Measurements from ENCODE around the gene SV2B. TPM values are rescaled to one million over a fixed set of nuclear protein-coding genes. Genes with fewer than 3 reads are reported as not detected.

SV2B gene
- total RNA-seq, 5 donors from 2014 or later (not counting 1 experiment from before 2014, with no cell fraction given): 0.03 to 0.13 (median 0.09) TPM; not detected in 2

- CTCF ChIA-PET: interaction anchor here in 1 of 2 donors (0.7 kb wide), 1 partner anchor 250 kb away, joined by 3 read pairs; no protein-coding TSS in a partner anchor
- Histone ChIP-seq H3K27me3 (replicated peaks in 1 of 2; ENCODE audit: control insufficient read depth in 2 of 2, extremely low read depth in 1 of 2, insufficient read depth in 2 of 2, low read length in 1 of 2) (no peaks in the 10 kb centered on the region), H3K4me3 (ENCODE audit: control insufficient read depth in 1 of 2, extremely low read depth in 1 of 2, low read length in 1 of 2) (no peak overlapping the region), H3K4me1 (ENCODE audit: control insufficient read depth in 1 of 2, extremely low read depth in 1 of 2, insufficient read depth in 2 of 2, low read length in 2 of 2) (peaks cover 37 to 47% of the 10 kb centered on the region in 2 experiments), H3K9me3 (no peaks in the 10 kb centered on the region), H3K36me3 (ENCODE audit: control insufficient read depth in 2 of 2, extremely low read depth in 1 of 2, insufficient read depth in 1 of 2, low read length in 1 of 2) (no peaks in the 10 kb centered on the region), H3K27ac (ENCODE audit: low read length) (no peak overlapping the region)
- peak in 2 of 35 experiments; percentile 16 to 42 for DNase-seq
- Mint-ChIP-seq H3K4me1 (peaks cover 70 to 90% (median 74%) of the 10 kb centered on the region in 3 donors), H3K27ac (peak overlapping the region; percentile 84 to 88), H3K9me3 (peaks cover 0 to 3% (median 3%) of the 10 kb centered on the region in 3 donors), H3K27me3 (peaks cover 0 to 3% of the 10 kb centered on the region in 2 donors), H3K4me3 (peak overlapping the region in 2 of 3 donors; percentile 31 to 42), H3K36me3 (no peaks in the 10 kb centered on the region)
- WGBS (ENCODE audit: insufficient coverage): 60% methylated on average over 1 of the region's 7 CpGs
- POLR2A ChIA-PET: no interaction called here
- ATAC-seq (replicated peaks in 1 of 4): peak; percentile 32 to 51 (median 44)
Measured at GRCh38 chr15:91316126-91316525, 216.1 kb downstream of the SV2B start.

- Histone ChIP-seq H3K27me3 (replicated peaks in 1 of 2; ENCODE audit: control insufficient read depth in 2 of 2, extremely low read depth in 1 of 2, insufficient read depth in 2 of 2, low read length in 1 of 2) (no peaks in the 10 kb centered on the region), H3K4me3 (ENCODE audit: control insufficient read depth in 1 of 2, extremely low read depth in 1 of 2, low read length in 1 of 2) (no peak overlapping the region), H3K9me3 (no peaks in the 10 kb centered on the region), H3K27ac (ENCODE audit: low read length) (peak overlapping the region; percentile 66), H3K4me1 (ENCODE audit: control insufficient read depth in 1 of 2, extremely low read depth in 1 of 2, insufficient read depth in 2 of 2, low read length in 2 of 2) (peaks cover 26 to 32% of the 10 kb centered on the region in 2 experiments), H3K36me3 (ENCODE audit: control insufficient read depth in 2 of 2, extremely low read depth in 1 of 2, insufficient read depth in 1 of 2, low read length in 1 of 2) (no peaks in the 10 kb centered on the region)
- peaks cover 0 to under 1% (median 0%) of the 10 kb centered on the region in 3 donors for H3K9me3 Mint-ChIP-seq
- peak overlapping the region; percentile 91 to 95 for H3K27ac Mint-ChIP-seq
- no peaks in the 10 kb centered on the region for H3K36me3 Mint-ChIP-seq
- peak overlapping the region in 1 of 3 donors; percentile 54 for H3K4me3 Mint-ChIP-seq
- ChIA-PET POLR2A (no interaction called here), CTCF (interaction anchor here in 1 of 2 donors (1.1 kb wide), 1 partner anchor 9 kb away, joined by 3 read pairs; no protein-coding TSS in a partner anchor)
- DNase-seq (no peak), ATAC-seq (replicated peaks in 1 of 4) (no peak)
- H3K27me3 Mint-ChIP-seq: no peaks in the 10 kb centered on the region
- H3K4me1 Mint-ChIP-seq: peaks cover 47 to 79% (median 50%) of the 10 kb centered on the region in 3 donors
- no CpG with 5 or more reads among the region's 3 CpGs for WGBS (ENCODE audit: insufficient coverage)
Measured at GRCh38 chr15:91318516-91318915, 218.5 kb downstream of the SV2B start.

DNA sequence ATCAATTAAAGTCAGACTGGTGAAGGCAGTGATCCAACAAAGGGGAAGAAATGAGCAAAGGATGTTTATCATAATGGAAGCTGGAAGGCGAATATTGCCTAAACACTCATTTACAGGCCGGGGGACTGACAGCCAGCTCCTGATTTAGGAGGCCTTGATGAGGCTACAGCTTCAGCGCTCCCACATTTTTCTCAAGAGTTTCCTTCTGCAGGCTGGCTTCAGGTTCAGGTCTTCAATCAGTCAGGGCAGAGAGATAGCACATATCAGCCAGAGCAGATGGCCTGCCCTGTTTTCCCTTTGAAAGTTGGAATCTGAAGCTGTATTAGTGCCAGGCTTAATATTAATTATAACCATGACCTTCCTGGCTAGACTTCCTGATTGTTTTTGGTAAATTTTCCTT lies 218.9 kb downstream of the SV2B start:
- ChIA-PET CTCF (interaction anchor here (0.5 to 1.1 kb wide), 2 partner anchors 10 to 957 kb away, joined by 3 to 4 read pairs; no protein-coding TSS in a partner anchor), POLR2A (no interaction called here)
- DNase-seq: no peak
- H3K4me3 Mint-ChIP-seq: peak overlapping the region in 1 of 3 donors; percentile 54
- peak overlapping the region; percentile 91 to 95 for H3K27ac Mint-ChIP-seq
- H3K4me1 Mint-ChIP-seq: peaks cover 47 to 78% (median 48%) of the 10 kb centered on the region in 3 donors
- peak overlapping the region; percentile 66 for H3K27ac ChIP-seq (ENCODE audit: low read length)
- no peaks in the 10 kb centered on the region for H3K9me3 ChIP-seq
- H3K27me3 ChIP-seq (replicated peaks in 1 of 2; ENCODE audit: control insufficient read depth in 2 of 2, extremely low read depth in 1 of 2, insufficient read depth in 2 of 2, low read length in 1 of 2): no peaks in the 10 kb centered on the region
- ATAC-seq (replicated peaks in 1 of 4): no peak
- H3K9me3 Mint-ChIP-seq: peaks cover 0 to 2% (median 2%) of the 10 kb centered on the region in 3 donors
- H3K27me3 Mint-ChIP-seq: no peaks in the 10 kb centered on the region
- H3K4me1 ChIP-seq (ENCODE audit: control insufficient read depth in 1 of 2, extremely low read depth in 1 of 2, insufficient read depth in 2 of 2, low read length in 2 of 2): peaks cover 26 to 32% of the 10 kb centered on the region in 2 experiments
- no peaks in the 10 kb centered on the region for H3K36me3 Mint-ChIP-seq
- 100% methylated on average over 2 of the region's 3 CpGs for WGBS (ENCODE audit: insufficient coverage)
- no peaks in the 10 kb centered on the region for H3K36me3 ChIP-seq (ENCODE audit: control insufficient read depth in 2 of 2, extremely low read depth in 1 of 2, insufficient read depth in 1 of 2, low read length in 1 of 2)
- no peak overlapping the region for H3K4me3 ChIP-seq (ENCODE audit: control insufficient read depth in 1 of 2, extremely low read depth in 1 of 2, low read length in 1 of 2)

DNA sequence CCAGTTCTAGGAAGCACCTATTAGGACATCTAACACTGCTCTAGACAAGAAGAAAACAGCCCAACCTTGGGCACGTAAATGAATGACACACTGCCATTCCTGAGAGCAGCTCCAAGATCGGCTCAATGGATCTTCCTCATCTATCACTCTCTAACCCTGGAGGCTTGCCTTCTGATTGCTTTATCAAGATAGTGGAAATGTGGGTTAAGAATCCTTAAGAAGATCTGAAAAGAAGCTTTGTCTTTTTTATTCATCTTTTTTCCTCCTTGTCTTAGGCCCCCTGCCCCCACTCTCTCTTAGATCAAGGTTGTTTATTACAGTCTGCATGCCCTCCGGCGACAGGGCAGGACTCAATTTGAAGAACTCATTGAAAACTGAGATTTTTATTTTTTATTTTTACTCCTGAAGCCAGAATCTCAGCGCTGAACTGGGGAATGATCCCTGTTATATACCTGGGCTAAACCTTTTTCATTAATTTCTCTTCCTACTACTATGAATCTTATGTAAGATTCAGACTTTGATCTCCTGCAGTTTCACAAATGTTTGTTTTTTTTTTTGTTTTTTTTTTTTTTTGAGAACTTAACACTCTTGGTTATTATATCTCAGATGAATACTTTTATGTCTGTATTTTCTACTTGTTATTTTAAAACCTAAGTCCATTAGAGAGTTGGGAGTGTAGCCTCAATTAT lies 219.5 kb downstream of the SV2B start:
- Histone ChIP-seq H3K4me1 (ENCODE audit: control insufficient read depth in 1 of 2, extremely low read depth in 1 of 2, insufficient read depth in 2 of 2, low read length in 2 of 2) (peaks cover 26 to 32% of the 10 kb centered on the region in 2 experiments), H3K27ac (ENCODE audit: low read length) (peak overlapping the region; percentile 66), H3K27me3 (replicated peaks in 1 of 2; ENCODE audit: control insufficient read depth in 2 of 2, extremely low read depth in 1 of 2, insufficient read depth in 2 of 2, low read length in 1 of 2) (no peaks in the 10 kb centered on the region), H3K36me3 (ENCODE audit: control insufficient read depth in 2 of 2, extremely low read depth in 1 of 2, insufficient read depth in 1 of 2, low read length in 1 of 2) (no peaks in the 10 kb centered on the region), H3K9me3 (no peaks in the 10 kb centered on the region), H3K4me3 (ENCODE audit: control insufficient read depth in 1 of 2, extremely low read depth in 1 of 2, low read length in 1 of 2) (no peak overlapping the region)
- Mint-ChIP-seq H3K36me3 (peaks cover 3% of the 10 kb centered on the region), H3K4me3 (peak overlapping the region; percentile 19 to 54 (median 50)), H3K4me1 (peaks cover 45 to 73% (median 47%) of the 10 kb centered on the region in 3 donors), H3K27ac (peak overlapping the region; percentile 91 to 95), H3K9me3 (peaks cover 0 to 7% (median 7%) of the 10 kb centered on the region in 3 donors), H3K27me3 (no peaks in the 10 kb centered on the region)
- ChIA-PET CTCF (interaction anchor here (0.5 to 1.1 kb wide), 2 partner anchors 10 to 957 kb away, joined by 3 to 4 read pairs; no protein-coding TSS in a partner anchor), POLR2A (no interaction called here)
- DNase-seq (peak in 3 of 35 experiments; percentile 16 to 24 (median 18)), ATAC-seq (replicated peaks in 1 of 4) (peak in 2 of 4 experiments; percentile 33 to 43)
- no CpG with 5 or more reads among the region's 5 CpGs for WGBS (ENCODE audit: insufficient coverage)

GRCh38 chr15:91320101-91320500 lies 220.0 kb downstream of the SV2B start:
- Histone ChIP-seq H3K27ac (ENCODE audit: low read length) (peak overlapping the region; percentile 66), H3K27me3 (replicated peaks in 1 of 2; ENCODE audit: control insufficient read depth in 2 of 2, extremely low read depth in 1 of 2, insufficient read depth in 2 of 2, low read length in 1 of 2) (no peaks in the 10 kb centered on the region), H3K36me3 (ENCODE audit: control insufficient read depth in 2 of 2, extremely low read depth in 1 of 2, insufficient read depth in 1 of 2, low read length in 1 of 2) (no peaks in the 10 kb centered on the region), H3K4me1 (ENCODE audit: control insufficient read depth in 1 of 2, extremely low read depth in 1 of 2, insufficient read depth in 2 of 2, low read length in 2 of 2) (peaks cover 26 to 32% of the 10 kb centered on the region in 2 experiments), H3K9me3 (no peaks in the 10 kb centered on the region), H3K4me3 (ENCODE audit: control insufficient read depth in 1 of 2, extremely low read depth in 1 of 2, low read length in 1 of 2) (no peak overlapping the region)
- DNase-seq (peak in 1 of 35 experiments; percentile 14), ATAC-seq (replicated peaks in 1 of 4) (peak; percentile 70 to 87 (median 78))
- Mint-ChIP-seq H3K4me3 (peak overlapping the region; percentile 19 to 54 (median 50)), H3K27me3 (no peaks in the 10 kb centered on the region), H3K36me3 (peaks cover 4% of the 10 kb centered on the region), H3K4me1 (peaks cover 41 to 69% (median 47%) of the 10 kb centered on the region in 3 donors), H3K9me3 (peaks cover 0 to 13% (median 9%) of the 10 kb centered on the region in 3 donors), H3K27ac (peak overlapping the region; percentile 91 to 95)
- WGBS (ENCODE audit: insufficient coverage): no CpG with 5 or more reads among the region's 4 CpGs
- POLR2A ChIA-PET: no interaction called here
- CTCF ChIA-PET: no interaction called here

DNA sequence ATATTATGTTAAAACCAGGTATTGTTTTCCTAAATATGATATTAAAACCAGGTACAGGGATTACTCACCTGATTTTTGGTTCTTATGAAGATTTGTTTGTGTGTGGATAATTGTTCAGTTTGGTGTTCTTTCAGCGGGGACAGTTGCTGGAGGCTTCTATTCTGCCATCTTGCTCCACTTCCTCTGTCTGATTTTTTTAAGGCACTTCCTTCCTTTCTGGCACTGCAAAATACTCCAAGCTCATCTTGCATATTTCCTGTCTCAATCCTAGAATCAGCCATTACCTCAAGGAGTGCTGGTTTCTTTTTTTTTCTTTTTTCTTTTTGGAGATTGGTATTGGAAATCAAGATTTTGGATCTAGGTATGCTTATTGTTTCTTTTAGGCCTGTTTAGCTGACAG lies 229.9 kb downstream of the SV2B start:
- Mint-ChIP-seq H3K4me3 (peak overlapping the region in 1 of 3 donors; percentile 35), H3K27ac (peak overlapping the region in 1 of 2 donors; percentile 3), H3K27me3 (peaks cover 0 to 3% of the 10 kb centered on the region in 2 donors), H3K36me3 (peaks cover 2% of the 10 kb centered on the region), H3K4me1 (peaks cover 17 to 29% (median 25%) of the 10 kb centered on the region in 3 donors), H3K9me3 (peaks cover 3 to 9% (median 5%) of the 10 kb centered on the region in 3 donors)
- Histone ChIP-seq H3K27ac (ENCODE audit: low read length) (no peak overlapping the region), H3K4me1 (ENCODE audit: control insufficient read depth in 1 of 2, extremely low read depth in 1 of 2, insufficient read depth in 2 of 2, low read length in 2 of 2) (peaks cover 0 to 6% of the 10 kb centered on the region in 2 experiments), H3K27me3 (replicated peaks in 1 of 2; ENCODE audit: control insufficient read depth in 2 of 2, extremely low read depth in 1 of 2, insufficient read depth in 2 of 2, low read length in 1 of 2) (no peaks in the 10 kb centered on the region), H3K36me3 (ENCODE audit: control insufficient read depth in 2 of 2, extremely low read depth in 1 of 2, insufficient read depth in 1 of 2, low read length in 1 of 2) (no peaks in the 10 kb centered on the region), H3K9me3 (no peaks in the 10 kb centered on the region), H3K4me3 (ENCODE audit: control insufficient read depth in 1 of 2, extremely low read depth in 1 of 2, low read length in 1 of 2) (no peak overlapping the region)
- ChIA-PET CTCF (no interaction called here), POLR2A (interaction anchor here in 1 of 2 donors (0.6 kb wide), 1 partner anchor 1477 kb away, joined by 3 read pairs; no protein-coding TSS in a partner anchor)
- WGBS (ENCODE audit: insufficient coverage): no CpG with 5 or more reads among the region's 1 CpG
- no peak for ATAC-seq (replicated peaks in 1 of 4)
- no peak for DNase-seq
